Aorta (tissue), 5 donors: ENCODE measurements around the gene CEBPB. TPM values are rescaled to one million over a fixed set of nuclear protein-coding genes. Genes with fewer than 3 reads are reported as not detected.

Experiments
- ATAC-seq: fragments of 200-7000 bp; cut with Tn5 transposase; one replicate; pipeline ENCODE4 v1.9.1; 2022; ENCODE audit warnings: moderate library complexity; ENCODE audit not compliant: low FRiP score
- DNase-seq, 2 donors: peaks; one replicate each; pipeline ENCODE4 v3.0.0-alpha.2; 2020
- H3K27ac ChIP-seq, 2 donors: one replicate each; pipeline ENCODE4 v1.5.1; 2013; ENCODE audit warnings: low read length in 2 of 2, mild to moderate bottlenecking in 2 of 2, moderate library complexity in 2 of 2, control low read depth in 1 of 2, inconsistent platforms in 1 of 2, low read depth in 1 of 2
- H3K27me3 ChIP-seq, 2 donors: one replicate each; pipeline ENCODE4 v1.6.1; 2013; ENCODE audit warnings: control low read depth in 1 of 2, low read length in 1 of 2, mild to moderate bottlenecking in 1 of 2, moderate library complexity in 1 of 2; ENCODE audit not compliant: insufficient read depth in 2 of 2, control insufficient read depth in 1 of 2
- H3K36me3 ChIP-seq, 2 donors: one replicate each; pipeline ENCODE4 v1.6.1; 2013; ENCODE audit warnings: control low read depth in 1 of 2, low read length in 1 of 2, mild to moderate bottlenecking in 1 of 2; ENCODE audit not compliant: insufficient read depth in 2 of 2, control insufficient read depth in 1 of 2
- H3K4me1 ChIP-seq, 2 donors: one replicate each; pipeline ENCODE4 v1.6.1; 2013; ENCODE audit warnings: low read length in 2 of 2, control low read depth in 1 of 2, mild to moderate bottlenecking in 1 of 2, moderate library complexity in 1 of 2; ENCODE audit not compliant: insufficient read depth in 2 of 2, control insufficient read depth in 1 of 2
- H3K4me3 ChIP-seq, 2 donors: one replicate each; pipeline ENCODE4 v1.5.1; 2013; ENCODE audit warnings: low read length in 2 of 2, control low read depth in 1 of 2, mild to moderate bottlenecking in 1 of 2
- H3K9me3 ChIP-seq: one replicate; pipeline ENCODE4 v1.6.1; 2013; ENCODE audit warnings: mild to moderate bottlenecking, low read length; ENCODE audit not compliant: control insufficient read depth
- WGBS, 2 donors: extraction: QIAGEN DNeasy Blood & Tissue Kit; methylation state at CpG; one replicate each; pipeline ENCODE4 v1.1.7; 2013; 5-methylcytosine and 5-hydroxymethylcytosine counted together
- intact Hi-C, 2 donors: fragments of 100-400 bp; cut with DNase I; formaldehyde crosslinking; loops; one replicate each; pipeline versions ENCODE4 v1.14.2 to v1.15.0; 2022
- polyA plus RNA-seq, 2 donors: library from polyadenylated mRNA; stranded (reverse); fragments of 200-250 nt; gene quantifications; one replicate each; pipeline ENCODE4 v1.2.3, GENCODE V29; 2013
- total RNA-seq, 2 donors: library from RNA; stranded (reverse); fragmentation: NEBNext Ultra II Directional; extraction: Animal tissue kit (Norgen Biotek cat#: 25700); gene quantifications; one replicate each; pipeline ENCODE4 v1.2.1, GENCODE V29; 2021
- donor health status: healthy with polysubstance abuse.
- donor health status: Bipolar disorder and iron deficiency.
- donor health status: DM: no; HTN: no; CAD: no.
- donor health status: DM: no; HTN: no; CAD: no.
- donor health status: DM: yes; HTN: yes; CAD: no.

The CEBPB gene
- total and polyA plus RNA-seq, 4 donors: 15.8 to 141 (median 50.7) TPM

- ATAC-seq (no peak), DNase-seq (peak in 1 of 2 donors; percentile 26)
- no peaks in the 10 kb centered on the region for H3K4me1 ChIP-seq
- no peaks in the 10 kb centered on the region for H3K27me3 ChIP-seq
- no peak overlapping the region for H3K4me3 ChIP-seq
- H3K27ac ChIP-seq: peak overlapping the region; percentile 19 to 86
- 91 to 94% methylated on average over 1 of the region's 1 CpG for WGBS, 2 donors
- intact Hi-C loops: no loop called here
- no peaks in the 10 kb centered on the region for H3K36me3 ChIP-seq
- H3K9me3 ChIP-seq: no peaks in the 10 kb centered on the region
Measured at GRCh38 chr20:50224052-50224451, 33.4 kb downstream of the CEBPB start.

GRCh38 chr20:50224531-50225255 is 34.1 kb downstream of the CEBPB start:
- intact Hi-C loops: no loop called here
- Histone ChIP-seq H3K4me3 (no peak overlapping the region), H3K27me3 (no peaks in the 10 kb centered on the region), H3K9me3 (no peaks in the 10 kb centered on the region), H3K36me3 (no peaks in the 10 kb centered on the region), H3K4me1 (no peaks in the 10 kb centered on the region), H3K27ac (peak overlapping the region; percentile 19 to 93)
- 21 to 22% methylated on average over 10 of the region's 10 CpGs for WGBS, 2 donors
- ATAC-seq (peak; percentile 81), DNase-seq (peak; percentile 86 to 91)

- no peak overlapping the region for H3K4me3 ChIP-seq
- H3K27ac ChIP-seq: peak overlapping the region; percentile 17 to 21
- DNase-seq (peak; percentile 85 to 87), ATAC-seq (no peak)
- 63 to 69% methylated on average over 13 of the region's 13 CpGs for WGBS, 2 donors
- intact Hi-C loops: no loop called here
- no peaks in the 10 kb centered on the region for H3K9me3 ChIP-seq
- H3K4me1 ChIP-seq: no peaks in the 10 kb centered on the region
- no peaks in the 10 kb centered on the region for H3K36me3 ChIP-seq
- H3K27me3 ChIP-seq: no peaks in the 10 kb centered on the region
Measured at GRCh38 chr20:50226093-50226974, 35.7 kb downstream of the CEBPB start.

GRCh38 chr20:50227506-50227905 is 36.9 kb downstream of the CEBPB start:
- no peak for ATAC-seq
- no peak for DNase-seq
- H3K27ac ChIP-seq: no peak overlapping the region
- no peaks in the 10 kb centered on the region for H3K36me3 ChIP-seq
- no peaks in the 10 kb centered on the region for H3K27me3 ChIP-seq
- intact Hi-C loops: no loop called here
- H3K4me1 ChIP-seq: no peaks in the 10 kb centered on the region
- no peaks in the 10 kb centered on the region for H3K9me3 ChIP-seq
- no peak overlapping the region for H3K4me3 ChIP-seq
- 97% methylated on average over 3 of the region's 3 CpGs for WGBS, 2 donors

GRCh38 chr20:50229156-50229607 is 38.6 kb downstream of the CEBPB start:
- no peaks in the 10 kb centered on the region for H3K9me3 ChIP-seq
- 92 to 93% methylated on average over 10 of the region's 10 CpGs for WGBS, 2 donors

GRCh38 chr20:50230184-50230583 is 39.6 kb downstream of the CEBPB start:
- Histone ChIP-seq H3K4me1 (no peaks in the 10 kb centered on the region), H3K9me3 (no peaks in the 10 kb centered on the region), H3K36me3 (no peaks in the 10 kb centered on the region), H3K27me3 (no peaks in the 10 kb centered on the region), H3K4me3 (no peak overlapping the region), H3K27ac (no peak overlapping the region)
- DNase-seq: no peak
- intact Hi-C loops: no loop called here
- ATAC-seq: no peak
- WGBS, 2 donors: 95 to 97% methylated on average over 7 of the region's 7 CpGs

More at GRCh38 chr20:50229156-50229607, 38.6 kb downstream of the CEBPB start:
- H3K27ac ChIP-seq: no peak overlapping the region
- no peaks in the 10 kb centered on the region for H3K4me1 ChIP-seq
- H3K4me3 ChIP-seq: no peak overlapping the region
- H3K27me3 ChIP-seq: no peaks in the 10 kb centered on the region
- no peaks in the 10 kb centered on the region for H3K36me3 ChIP-seq
- ATAC-seq (no peak), DNase-seq (no peak)
- intact Hi-C loops: no loop called here

- Histone ChIP-seq H3K36me3 (no peaks in the 10 kb centered on the region), H3K4me3 (no peak overlapping the region), H3K4me1 (no peaks in the 10 kb centered on the region), H3K9me3 (no peaks in the 10 kb centered on the region), H3K27me3 (no peaks in the 10 kb centered on the region), H3K27ac (no peak overlapping the region)
- no peak for ATAC-seq
- 90 to 91% methylated on average over 9 of the region's 9 CpGs for WGBS, 2 donors
- intact Hi-C loops: no loop called here
- no peak for DNase-seq
Measured at GRCh38 chr20:50230871-50231560, 40.4 kb downstream of the CEBPB start.

GRCh38 chr20:50231854-50232253 is 41.2 kb downstream of the CEBPB start:
- intact Hi-C loops: no loop called here
- no peak for ATAC-seq
- DNase-seq: no peak
- H3K4me1 ChIP-seq: no peaks in the 10 kb centered on the region
- H3K27ac ChIP-seq: no peak overlapping the region
- H3K36me3 ChIP-seq: no peaks in the 10 kb centered on the region
- WGBS, 2 donors: 95 to 97% methylated on average over 6 of the region's 6 CpGs
- no peak overlapping the region for H3K4me3 ChIP-seq
- no peaks in the 10 kb centered on the region for H3K9me3 ChIP-seq
- H3K27me3 ChIP-seq: no peaks in the 10 kb centered on the region
